SKM-1 (cell line): ENCODE data around the gene RAMP2.
"Not testable (repeated sequence)": the region's sequence is repeated elsewhere in the genome, so short reads cannot be mapped to it uniquely, and the experiment has no call there.

Experiments used
- DNase-seq: peaks from one replicate; lab custom pipeline; 2025; ENCODE audit not compliant: unreplicated experiment; lab: John Stamatoyannopoulos, UW

RAMP2 gene

DNA sequence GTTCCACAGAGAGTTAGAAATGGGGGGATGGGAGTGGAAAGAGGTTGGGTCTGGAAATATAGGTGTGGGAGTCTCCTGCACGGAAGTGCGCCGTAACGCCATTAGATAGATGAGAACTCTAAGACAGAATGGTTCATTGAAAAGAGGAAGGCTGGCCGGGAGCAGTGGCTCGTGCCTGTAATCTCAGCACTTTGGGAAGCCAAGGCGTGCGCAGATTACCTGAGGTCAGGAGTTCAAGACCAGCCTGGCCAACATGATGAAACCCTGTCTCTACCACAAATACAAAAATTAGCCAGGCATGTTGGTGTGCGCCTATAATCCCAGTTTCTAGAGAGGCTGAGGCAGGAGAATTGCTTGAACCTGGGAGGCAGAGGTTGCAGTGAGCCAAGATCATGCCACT, 7.0 kb downstream of the RAMP2 start:
- DNase-seq, result not testable (repeated sequence)

DNA sequence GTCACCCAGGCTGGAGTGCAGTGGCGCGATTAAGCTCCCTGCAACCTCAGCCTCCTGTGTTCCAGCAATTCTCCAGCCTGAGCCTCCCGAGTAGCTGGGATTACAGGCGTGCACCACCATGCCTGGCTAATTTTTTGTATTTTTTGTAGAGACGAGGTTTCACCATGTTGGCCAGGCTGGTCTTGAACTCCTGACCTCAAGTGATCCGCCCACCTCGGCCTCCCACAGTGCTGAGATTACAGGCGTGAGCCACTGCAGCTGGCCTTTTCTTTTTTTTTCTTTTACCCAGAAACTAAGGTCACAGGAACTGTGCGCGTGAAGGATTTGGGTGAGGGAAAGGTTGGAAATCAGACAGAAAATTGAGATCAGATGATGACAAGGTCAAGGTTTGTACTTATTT, 8.9 kb downstream of the RAMP2 start:
- DNase-seq, result not testable (repeated sequence)

DNA sequence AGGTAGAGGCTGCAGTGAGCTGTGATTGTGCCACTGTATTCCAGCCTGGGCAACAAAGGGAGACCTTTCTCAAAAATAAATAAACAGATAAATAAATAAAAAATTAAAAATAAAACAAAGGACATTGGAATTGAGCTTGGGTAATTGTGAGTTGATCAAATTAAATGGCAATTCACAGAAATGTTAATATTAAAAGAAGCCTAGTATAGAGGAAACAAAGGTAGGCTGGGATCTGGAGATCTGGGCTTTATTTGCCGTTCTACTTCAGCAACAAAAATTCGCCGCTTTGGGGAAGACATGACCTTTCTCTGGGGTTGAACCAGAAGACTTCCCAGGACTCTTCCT, 11.9 kb downstream of the RAMP2 start:
- no peak for DNase-seq

DNA sequence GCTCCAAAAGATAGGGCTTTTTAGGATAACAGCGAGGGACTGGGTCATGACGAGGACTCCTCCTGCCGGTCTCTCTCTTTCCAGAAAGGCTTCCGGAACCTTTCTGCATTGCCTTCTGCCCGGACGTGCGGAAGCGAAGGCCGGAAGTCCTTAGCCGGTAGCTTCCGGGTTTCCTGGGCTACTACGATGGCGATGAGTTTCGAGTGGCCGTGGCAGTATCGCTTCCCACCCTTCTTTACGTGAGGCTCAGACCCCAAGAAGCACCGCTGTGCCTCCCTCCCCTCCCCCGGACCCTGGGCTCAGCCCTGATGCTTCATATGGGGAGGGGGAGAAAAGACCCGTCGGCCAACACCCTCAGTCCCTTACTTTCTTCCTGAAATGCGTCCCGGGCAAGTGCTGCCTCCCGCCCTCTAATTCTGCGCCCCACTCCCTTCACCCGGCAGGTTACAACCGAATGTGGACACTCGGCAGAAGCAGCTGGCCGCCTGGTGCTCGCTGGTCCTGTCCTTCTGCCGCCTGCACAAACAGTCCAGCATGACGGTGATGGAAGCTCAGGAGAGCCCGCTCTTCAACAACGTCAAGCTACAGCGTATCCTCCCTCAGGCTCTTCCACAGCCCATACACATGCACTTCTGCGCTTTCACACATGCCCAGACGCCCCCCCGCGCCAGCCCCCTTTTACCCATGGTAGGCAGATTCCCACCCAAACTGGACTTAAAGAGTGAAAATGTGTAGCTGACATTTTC, 12.4 kb downstream of the RAMP2 start, which contains the start of gene VPS25:
VPS25 (plus strand) TSS at position 160 of the 746 bp plus-strand sequence; CDS start at position 187, 27 bp downstream.
- peak; percentile 69 for DNase-seq

DNA sequence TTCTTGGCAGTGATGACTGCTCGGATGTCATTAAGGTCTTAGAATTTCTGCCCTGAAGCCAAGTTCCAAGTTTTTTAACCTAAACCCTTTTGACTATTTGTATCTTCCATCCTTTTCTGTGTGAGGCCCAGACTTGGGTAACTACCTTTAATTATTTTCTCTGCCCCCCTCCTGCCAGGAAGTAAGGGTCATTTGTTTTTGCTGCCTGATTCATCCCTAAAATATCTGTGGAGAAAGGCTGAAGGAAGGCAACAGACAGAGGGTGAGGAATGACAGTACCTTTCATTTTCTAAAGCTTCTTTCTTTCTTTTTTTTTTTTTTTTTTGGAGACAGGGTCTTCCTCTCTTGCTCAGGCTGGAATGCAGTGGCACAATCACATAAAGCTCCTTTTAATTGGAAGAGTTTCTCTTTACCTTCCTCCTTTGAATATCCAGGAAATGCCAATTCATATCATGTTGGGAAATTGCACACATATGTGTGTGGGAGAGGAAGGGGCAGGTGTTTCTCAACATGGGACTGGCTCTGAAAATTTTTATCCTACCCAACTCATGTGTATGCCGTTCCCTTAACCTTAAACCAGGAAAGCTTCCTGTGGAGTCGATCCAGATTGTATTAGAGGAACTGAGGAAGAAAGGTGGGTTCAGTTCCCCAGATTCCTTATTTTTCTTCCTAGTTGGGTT, 13.2 kb downstream of the RAMP2 start:
- no peak for DNase-seq

DNA sequence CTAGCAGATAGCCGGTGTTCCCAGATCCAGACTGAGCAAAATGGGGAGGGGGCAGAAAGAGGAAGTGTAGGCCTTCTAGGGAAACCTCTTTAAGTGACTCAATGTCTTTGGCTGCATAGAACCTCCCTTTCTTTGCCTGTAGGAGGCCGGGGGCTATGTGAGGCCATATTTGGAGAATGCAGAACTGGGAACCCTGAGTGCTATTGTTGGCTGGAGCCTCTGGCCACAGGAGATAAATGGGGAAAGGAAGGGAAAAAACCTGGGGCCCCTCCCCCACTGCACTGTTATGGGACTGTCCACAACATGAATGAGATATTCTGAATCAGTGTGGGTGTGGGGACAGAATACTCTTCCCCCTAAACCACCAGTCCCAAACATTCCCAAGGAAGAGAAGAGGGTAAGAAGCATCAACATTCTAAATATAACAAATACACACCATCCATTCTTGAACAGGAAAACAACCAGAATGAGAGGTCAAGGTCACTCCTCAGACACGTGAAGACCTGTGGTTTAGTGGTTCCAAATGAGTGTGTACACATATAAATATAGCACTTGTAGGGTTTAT, 14.6 kb downstream of the RAMP2 start:
- DNase-seq, result peak; percentile 70

DNA sequence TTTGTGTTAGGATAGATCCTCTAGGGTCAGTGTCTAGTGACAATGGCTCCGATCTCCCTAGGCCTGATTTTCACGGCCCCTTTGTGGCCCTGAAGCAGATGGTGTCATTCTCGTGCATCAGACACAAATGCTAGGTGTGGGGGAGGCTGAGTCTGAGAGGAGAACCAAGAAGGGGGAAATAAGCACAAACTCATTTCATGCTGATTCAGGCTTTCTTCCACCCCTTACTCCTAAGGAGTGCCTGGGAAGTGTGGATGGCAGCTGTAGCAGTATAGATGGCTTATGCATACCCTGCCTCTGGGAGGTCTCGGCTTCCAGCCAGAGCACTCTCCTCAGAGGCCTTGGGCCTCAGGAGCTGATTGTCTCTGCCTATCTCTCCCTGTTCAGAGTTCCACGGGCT, 17.5 kb downstream of the RAMP2 start:
- DNase-seq, result no peak

DNA sequence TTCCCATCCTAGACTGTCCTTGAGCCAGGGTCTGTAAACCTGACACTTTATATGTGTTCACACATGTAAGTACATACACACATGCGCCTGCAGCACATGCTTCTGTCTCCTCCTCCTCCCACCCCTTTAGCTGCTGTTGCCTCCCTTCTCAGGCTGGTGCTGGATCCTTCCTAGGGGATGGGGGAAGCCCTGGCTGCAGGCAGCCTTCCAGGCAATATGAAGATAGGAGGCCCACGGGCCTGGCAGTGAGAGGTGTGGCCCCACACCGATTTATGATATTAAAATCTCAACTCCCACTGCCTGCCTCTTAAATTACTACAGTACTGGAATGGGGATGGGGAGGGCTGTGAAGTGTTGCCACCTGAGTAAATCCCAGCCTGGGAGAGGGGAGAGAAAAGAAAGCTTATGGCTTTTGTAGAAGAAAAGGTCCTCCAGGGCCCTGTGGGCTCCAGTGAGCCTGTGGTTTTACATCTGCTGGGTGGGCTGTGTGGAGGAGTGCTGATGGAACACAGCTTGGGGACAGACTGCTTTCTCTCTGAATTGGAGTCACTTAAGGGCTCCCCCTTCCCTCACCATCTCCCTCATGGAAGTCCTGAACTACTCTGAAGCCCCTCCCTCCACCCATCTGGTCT, 18.4 kb downstream of the RAMP2 start:
- DNase-seq, result no peak

DNA sequence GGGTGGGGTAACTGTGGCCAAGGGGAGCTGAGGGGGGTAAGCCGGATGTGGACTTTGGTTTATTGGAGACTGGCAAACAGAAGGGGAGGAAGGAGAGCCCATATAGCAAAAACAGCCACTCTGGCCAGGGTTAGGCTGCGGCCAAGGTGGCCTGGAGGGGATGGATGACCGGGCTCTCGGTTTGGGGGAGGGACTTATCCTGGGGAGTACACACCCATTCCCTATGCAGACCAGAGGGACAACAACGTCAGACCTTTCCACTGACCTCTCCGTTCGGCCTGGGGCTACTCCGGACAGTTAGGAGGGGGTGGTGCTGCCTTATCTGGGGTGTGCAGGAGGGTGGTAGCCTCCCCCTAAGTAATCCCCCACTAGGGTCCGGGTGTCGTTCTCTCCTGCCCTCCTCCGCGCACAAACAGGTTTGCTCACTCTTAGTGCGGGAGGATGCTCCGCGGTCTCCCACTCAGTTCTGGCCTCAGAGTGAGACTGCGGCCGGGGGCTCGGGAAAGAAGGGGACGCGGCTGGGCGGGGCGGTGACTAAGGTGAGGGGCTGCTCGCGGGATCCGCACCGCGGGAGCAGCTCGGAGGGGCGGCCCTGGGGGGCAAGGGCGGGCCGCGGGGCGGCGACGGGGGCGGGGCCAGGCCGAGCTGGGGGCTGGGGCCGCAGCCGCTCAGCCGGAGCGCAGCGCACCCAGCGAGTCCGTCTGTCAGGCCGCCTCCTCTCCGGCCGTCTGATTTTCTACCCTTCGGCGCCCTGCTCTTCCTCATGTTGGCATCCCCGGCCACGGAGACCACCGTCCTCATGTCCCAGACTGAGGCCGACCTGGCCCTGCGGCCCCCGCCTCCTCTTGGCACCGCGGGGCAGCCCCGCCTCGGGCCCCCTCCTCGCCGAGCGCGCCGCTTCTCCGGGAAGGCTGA, 19.2 kb downstream of the RAMP2 start, which contains the start of gene WNK4:
WNK4 (plus strand) TSS at position 675 of the 915 bp plus-strand sequence; CDS start at position 764, 89 bp downstream.
- no peak for DNase-seq

DNA sequence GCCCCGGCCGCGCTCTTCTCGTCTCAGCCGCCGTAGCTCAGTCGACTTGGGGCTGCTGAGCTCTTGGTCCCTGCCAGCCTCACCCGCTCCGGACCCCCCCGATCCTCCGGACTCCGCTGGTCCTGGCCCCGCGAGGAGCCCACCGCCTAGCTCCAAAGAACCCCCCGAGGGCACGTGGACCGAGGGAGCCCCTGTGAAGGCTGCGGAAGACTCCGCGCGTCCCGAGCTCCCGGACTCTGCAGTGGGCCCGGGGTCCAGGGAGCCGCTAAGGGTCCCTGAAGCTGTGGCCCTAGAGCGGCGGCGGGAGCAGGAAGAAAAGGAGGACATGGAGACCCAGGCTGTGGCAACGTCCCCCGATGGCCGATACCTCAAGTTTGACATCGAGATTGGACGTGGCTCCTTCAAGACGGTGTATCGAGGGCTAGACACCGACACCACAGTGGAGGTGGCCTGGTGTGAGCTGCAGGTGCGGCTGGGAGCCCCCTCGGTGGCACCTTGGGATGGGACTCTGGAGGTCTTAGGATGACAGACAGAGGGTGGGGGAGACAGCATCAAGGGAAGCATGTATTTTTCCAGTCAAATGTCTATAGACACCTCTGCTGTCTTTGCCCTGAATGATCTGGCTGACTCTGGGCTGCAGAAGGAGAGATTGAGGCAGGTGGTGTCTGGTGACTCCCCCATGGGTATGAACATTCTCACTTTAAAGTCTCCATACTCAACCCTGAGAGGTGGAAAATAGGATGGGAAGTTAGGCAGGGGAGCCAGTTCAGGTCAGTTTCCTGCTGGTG, 20.0 kb downstream of the RAMP2 start:
- DNase-seq, result no peak

DNA sequence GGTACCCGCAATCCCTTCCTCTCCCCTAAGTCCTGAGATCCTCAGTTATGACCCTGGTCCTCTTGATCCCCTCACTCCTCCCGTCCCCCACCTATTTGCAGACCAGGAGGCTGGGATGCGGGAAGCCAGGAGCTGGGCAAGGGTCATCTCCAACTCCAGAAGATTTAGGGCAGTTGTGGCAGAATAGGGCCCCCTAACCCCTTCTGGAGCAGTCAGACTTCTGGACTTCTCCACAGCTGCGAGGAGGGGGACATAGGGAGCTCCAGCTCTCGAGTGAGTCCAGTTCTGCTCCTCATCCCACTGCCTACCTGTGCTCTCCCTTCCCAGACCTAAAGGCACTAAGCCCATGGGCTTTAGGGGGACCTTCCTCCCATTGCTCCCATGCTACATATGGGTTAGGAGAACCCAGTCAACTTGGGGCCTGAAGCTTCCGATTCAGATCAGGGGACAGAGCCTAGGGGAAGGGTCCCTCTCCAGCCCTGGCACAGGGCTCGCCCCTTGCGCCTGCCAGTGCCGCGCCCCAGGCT, 20.7 kb downstream of the RAMP2 start:
- DNase-seq, result no peak

DNA sequence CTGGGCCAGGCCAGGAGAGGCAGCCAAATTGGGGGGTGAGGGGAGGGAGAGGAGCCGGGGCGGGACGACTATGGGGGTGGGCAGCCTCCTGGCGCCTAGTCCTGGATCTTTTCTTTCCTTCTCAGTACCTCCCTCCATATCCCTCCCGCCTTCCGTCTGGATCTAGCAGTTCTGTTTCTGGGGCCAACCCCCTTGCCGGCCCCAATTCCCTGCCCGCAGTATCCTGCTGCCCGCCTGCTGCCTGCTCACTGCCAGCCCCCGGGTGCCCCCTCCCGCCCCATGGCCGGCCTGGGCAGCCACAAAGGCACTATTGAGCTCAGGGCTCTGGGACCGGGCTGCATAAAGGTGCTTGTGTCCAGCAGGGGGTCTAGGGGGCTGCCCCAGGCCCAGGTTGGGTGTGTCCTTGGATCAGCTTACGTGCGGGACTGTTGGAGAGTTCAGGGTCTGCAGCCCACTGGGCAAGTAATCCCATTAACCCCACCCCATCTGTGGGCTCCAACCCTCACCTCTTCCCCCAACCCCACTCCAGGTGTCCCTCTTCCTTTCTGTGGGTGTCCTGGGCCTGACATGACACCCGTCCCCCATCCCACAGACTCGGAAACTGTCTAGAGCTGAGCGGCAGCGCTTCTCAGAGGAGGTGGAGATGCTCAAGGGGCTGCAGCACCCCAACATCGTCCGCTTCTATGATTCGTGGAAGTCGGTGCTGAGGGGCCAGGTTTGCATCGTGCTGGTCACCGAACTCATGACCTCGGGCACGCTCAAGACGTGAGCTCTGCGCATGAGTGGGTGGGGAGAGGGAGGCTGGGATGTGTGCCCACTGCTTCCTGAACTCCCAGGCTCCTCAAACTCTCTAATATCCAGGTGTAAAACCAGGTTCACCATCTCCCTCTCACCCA, 21.4 kb downstream of the RAMP2 start:
- DNase-seq, result no peak

DNA sequence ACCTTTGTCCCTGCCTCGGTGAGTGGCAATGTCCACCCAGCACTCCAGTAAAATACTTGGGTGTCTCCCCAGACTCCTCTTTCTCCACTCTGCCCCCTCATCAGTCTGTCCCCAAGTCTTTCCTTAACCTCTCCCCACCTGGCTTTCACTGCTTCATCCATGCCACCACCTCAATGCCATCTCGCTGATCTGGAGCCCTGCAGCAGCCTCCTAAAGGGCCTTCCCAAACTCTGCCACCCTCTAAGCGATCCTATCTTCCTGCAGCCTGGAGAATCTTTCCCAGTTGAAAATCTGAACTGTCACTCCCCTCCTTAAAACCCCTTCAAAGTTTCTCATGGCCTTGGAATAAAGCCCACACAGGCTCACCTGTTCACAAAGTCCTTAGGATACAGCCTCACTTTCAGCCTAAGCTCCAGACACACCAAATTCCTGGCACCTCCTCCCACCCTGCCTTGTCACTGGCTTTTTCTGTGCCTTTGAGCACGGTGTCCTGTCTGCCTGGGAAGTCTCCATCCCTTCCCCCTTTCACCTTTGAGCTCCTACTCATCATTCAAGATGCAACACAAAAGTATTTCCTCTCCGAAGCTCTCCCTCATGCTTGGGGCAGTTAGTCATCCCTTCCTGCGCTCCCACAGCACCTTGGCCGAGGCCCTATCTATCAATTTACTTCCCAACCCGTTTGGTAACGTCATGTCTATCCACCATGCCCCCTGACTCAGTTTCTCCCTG, 22.2 kb downstream of the RAMP2 start:
- no peak for DNase-seq

DNA sequence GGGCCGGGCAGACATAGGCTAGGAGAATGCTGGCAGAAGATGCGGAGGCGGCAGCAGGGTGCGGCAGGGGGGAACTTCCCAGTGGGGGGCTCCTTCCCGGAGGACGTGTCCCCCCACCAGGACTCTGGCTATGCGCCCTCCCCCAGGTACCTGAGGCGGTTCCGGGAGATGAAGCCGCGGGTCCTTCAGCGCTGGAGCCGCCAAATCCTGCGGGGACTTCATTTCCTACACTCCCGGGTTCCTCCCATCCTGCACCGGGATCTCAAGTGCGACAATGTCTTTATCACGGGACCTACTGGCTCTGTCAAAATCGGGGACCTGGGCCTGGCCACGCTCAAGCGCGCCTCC, 22.7 kb downstream of the RAMP2 start:
- DNase-seq, result no peak

DNA sequence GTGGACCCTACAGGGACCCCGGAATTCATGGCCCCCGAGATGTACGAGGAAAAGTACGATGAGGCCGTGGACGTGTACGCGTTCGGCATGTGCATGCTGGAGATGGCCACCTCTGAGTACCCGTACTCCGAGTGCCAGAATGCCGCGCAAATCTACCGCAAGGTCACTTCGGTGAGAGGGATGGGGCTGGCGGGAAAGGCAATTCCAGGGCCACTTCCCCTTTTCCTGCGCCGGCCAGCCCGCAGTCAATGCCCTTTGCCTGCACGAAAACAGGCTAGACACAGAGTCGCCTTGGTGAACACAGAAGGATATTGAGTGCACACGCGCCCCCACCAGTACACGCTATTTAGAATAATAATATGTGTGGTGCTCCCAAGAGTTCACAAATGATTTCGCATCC, 23.4 kb downstream of the RAMP2 start:
- no peak for DNase-seq

DNA sequence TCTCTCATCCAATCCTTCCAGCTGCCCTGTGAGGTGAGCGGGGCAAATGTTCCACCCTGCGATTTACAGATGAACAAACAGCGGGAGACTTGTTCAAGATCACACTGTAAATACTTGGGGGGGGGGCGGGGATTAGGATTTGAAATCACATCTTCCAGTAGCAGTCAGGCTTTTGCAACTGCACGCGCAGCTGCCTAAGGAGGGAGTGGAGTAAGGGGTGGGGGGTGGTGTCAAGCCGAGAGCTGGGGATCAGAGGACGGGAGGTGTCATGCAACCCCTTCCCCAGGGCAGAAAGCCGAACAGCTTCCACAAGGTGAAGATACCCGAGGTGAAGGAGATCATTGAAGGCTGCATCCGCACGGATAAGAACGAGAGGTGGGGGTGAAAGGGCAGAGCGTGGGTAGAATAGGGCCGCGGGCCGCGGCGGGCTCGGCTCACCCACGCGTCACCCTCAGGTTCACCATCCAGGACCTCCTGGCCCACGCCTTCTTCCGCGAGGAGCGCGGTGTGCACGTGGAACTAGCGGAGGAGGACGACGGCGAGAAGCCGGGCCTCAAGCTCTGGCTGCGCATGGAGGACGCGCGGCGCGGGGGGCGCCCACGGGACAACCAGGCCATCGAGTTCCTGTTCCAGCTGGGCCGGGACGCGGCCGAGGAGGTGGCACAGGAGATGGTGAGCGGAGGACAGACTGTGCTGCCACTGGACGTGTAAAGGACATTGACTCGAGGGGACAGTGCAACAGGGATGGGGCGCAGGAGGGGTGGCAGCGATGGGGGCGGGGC, 24.0 kb downstream of the RAMP2 start:
- no peak for DNase-seq

DNA sequence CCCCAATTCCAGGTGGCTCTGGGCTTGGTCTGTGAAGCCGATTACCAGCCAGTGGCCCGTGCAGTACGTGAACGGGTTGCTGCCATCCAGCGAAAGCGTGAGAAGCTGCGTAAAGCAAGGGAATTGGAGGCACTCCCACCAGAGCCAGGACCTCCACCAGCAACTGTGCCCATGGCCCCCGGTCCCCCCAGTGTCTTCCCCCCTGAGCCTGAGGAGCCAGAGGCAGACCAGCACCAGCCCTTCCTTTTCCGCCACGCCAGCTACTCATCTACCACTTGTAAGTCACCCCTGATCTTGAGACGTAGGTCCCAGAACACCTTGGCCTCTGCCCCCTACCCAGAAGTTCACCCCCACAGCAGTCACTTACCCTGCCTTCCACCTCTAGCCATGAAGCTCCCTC, 26.2 kb downstream of the RAMP2 start:
- no peak for DNase-seq
